CD14-positive monocyte (primary cell): ENCODE measurements around the gene ST3GAL3. TPM values are rescaled to one million over a fixed set of nuclear protein-coding genes. Genes with fewer than 3 reads are reported as not detected.
A peak's percentile ranks its signal among the peaks of the same experiment; 100 is the strongest.
"Not testable (repeated sequence)": the region's sequence is repeated elsewhere in the genome, so short reads cannot be mapped to it uniquely, and the experiment has no call there.

Source experiments
- DNase-seq, 3 donors: peaks; one replicate each; pipeline ENCODE4 v3.0.0-alpha.2; 2011 to 2022
- H2AFZ ChIP-seq: 2 replicates; pipeline ENCODE4 v1.6.0; 2012; ENCODE audit warnings: mild to moderate bottlenecking, low read depth, low read length, inconsistent platforms; ENCODE audit not compliant: insufficient read depth, poor library complexity, severe bottlenecking
- H3K27ac ChIP-seq, 2 donors: 1 replicate in 1 of 2; 2 replicates in 1 of 2; pipeline ENCODE4 v1.5.1; 2012 to 2013; ENCODE audit warnings: low read length in 2 of 2, control low read depth in 1 of 2, inconsistent platforms in 1 of 2, low read depth in 1 of 2, mild to moderate bottlenecking in 1 of 2
- H3K27me3 ChIP-seq, 2 donors: one replicate each; pipeline versions ENCODE4 v1.6.0 to v1.6.1; 2011 to 2013; ENCODE audit warnings: low read length in 2 of 2; ENCODE audit not compliant: control insufficient read depth in 2 of 2, insufficient read depth in 2 of 2
- H3K36me3 ChIP-seq, 2 donors: replicated peaks in 1 of 2; 1 replicate in 1 of 2; 2 replicates in 1 of 2; pipeline versions ENCODE4 v1.5.1 to v1.6.1; 2012 to 2013; ENCODE audit warnings: low read length in 2 of 2, control low read depth in 1 of 2, inconsistent platforms in 1 of 2, mild to moderate bottlenecking in 1 of 2; ENCODE audit not compliant: insufficient read depth in 2 of 2, control insufficient read depth in 1 of 2
- H3K4me1 ChIP-seq, 2 donors: 1 replicate in 1 of 2; 2 replicates in 1 of 2; pipeline versions ENCODE4 v1.5.1 to v1.6.1; 2012 to 2013; ENCODE audit warnings: low read length in 2 of 2, control low read depth in 1 of 2, inconsistent platforms in 1 of 2, mild to moderate bottlenecking in 1 of 2, moderate library complexity in 1 of 2; ENCODE audit not compliant: insufficient read depth in 2 of 2, control insufficient read depth in 1 of 2
- H3K4me2 ChIP-seq: replicated peaks from 2 replicates; pipeline ENCODE3; 2012; ENCODE audit warnings: low read length, moderate library complexity, mild to moderate bottlenecking; ENCODE audit not compliant: poor library complexity, severe bottlenecking; ENCODE audit errors: extremely low read depth
- H3K4me3 ChIP-seq, 3 experiments: fragments of 200-600 bp in 1 of 3; sonication (generic) in 1 of 3; replicated peaks in 1 of 3; 1 replicate in 2 of 3; 2 replicates in 1 of 3; pipeline ENCODE4 v1.5.1; 2011 to 2013; ENCODE audit warnings: low read length in 3 of 3, mild to moderate bottlenecking in 3 of 3, control low read depth in 2 of 3, low read depth in 2 of 3, inconsistent platforms in 1 of 3, moderate library complexity in 1 of 3
- H3K79me2 ChIP-seq: 2 replicates; pipeline ENCODE4 v1.6.0; 2012; ENCODE audit warnings: mild to moderate bottlenecking, control low read depth, inconsistent platforms, low read length, moderate library complexity; ENCODE audit not compliant: insufficient read depth
- H3K9ac ChIP-seq: 2 replicates; pipeline ENCODE4 v1.6.0; 2017; ENCODE audit warnings: low read length, mild to moderate bottlenecking; ENCODE audit not compliant: insufficient read depth, poor library complexity, severe bottlenecking
- H3K9me3 ChIP-seq, 2 donors: replicated peaks in 1 of 2; 1 replicate in 1 of 2; 2 replicates in 1 of 2; pipeline versions ENCODE4 v1.5.1 to v1.6.1; 2012 to 2013; ENCODE audit warnings: low read length in 2 of 2, control low read depth in 1 of 2; ENCODE audit not compliant: control insufficient read depth in 1 of 2, insufficient read depth in 1 of 2
- H4K20me1 ChIP-seq: 2 replicates; pipeline ENCODE4 v1.6.0; 2012; ENCODE audit warnings: mild to moderate bottlenecking, low read length, control low read depth, moderate library complexity; ENCODE audit not compliant: insufficient read depth
- H3K27ac Mint-ChIP-seq, 7 donors: one replicate each; pipeline ENCODE4 v1.8.0; 2020; ENCODE audit warnings: mild to moderate bottlenecking in 7 of 7, mixed read lengths in 7 of 7, moderate library complexity in 6 of 7, inconsistent platforms in 2 of 7
- H3K27me3 Mint-ChIP-seq, 3 donors: one replicate each; pipeline ENCODE4 v1.8.0; 2021 to 2022; ENCODE audit warnings: low read depth in 3 of 3, mild to moderate bottlenecking in 3 of 3, mixed read lengths in 3 of 3, moderate library complexity in 3 of 3, inconsistent platforms in 1 of 3
- H3K36me3 Mint-ChIP-seq, 2 donors: one replicate each; pipeline ENCODE4 v1.8.0; 2020; ENCODE audit warnings: mixed read lengths in 2 of 2, inconsistent platforms in 1 of 2, mild to moderate bottlenecking in 1 of 2
- H3K4me1 Mint-ChIP-seq: one replicate; pipeline ENCODE4 v1.8.0; 2020; ENCODE audit warnings: mild to moderate bottlenecking, mixed read lengths
- H3K4me3 Mint-ChIP-seq, 2 donors: one replicate each; pipeline ENCODE4 v1.8.0; 2020; ENCODE audit warnings: mild to moderate bottlenecking in 2 of 2, mixed read lengths in 2 of 2, moderate library complexity in 1 of 2
- H3K9me3 Mint-ChIP-seq, 7 donors: one replicate each; pipeline ENCODE4 v1.8.0; 2020 to 2022; ENCODE audit warnings: mixed read lengths in 7 of 7, mild to moderate bottlenecking in 6 of 7, moderate library complexity in 6 of 7, inconsistent platforms in 2 of 7
- CTCF ChIP-seq: fragments of 200-600 bp; IDR thresholded peaks from one replicate; pipeline ENCODE4 v1.8.0; 2022; ENCODE audit warnings: antibody characterized with exemption, mild to moderate bottlenecking
- WGBS: methylation state at CpG from one replicate; pipeline ENCODE4 v1.1.5; 2013; ENCODE audit warnings: missing lambda C conversion rate; ENCODE audit not compliant: insufficient coverage; 5-methylcytosine and 5-hydroxymethylcytosine counted together
- intact Hi-C, 2 donors: fragments of 100-400 bp; cut with micrococcal nuclease; formaldehyde crosslinking; loops; one replicate each; pipeline versions ENCODE4 v1.15.0 to v1.15.1; 2023
- polyA plus RNA-seq, 3 donors: library from polyadenylated mRNA; depleted of rRNA in 1 of 3; unstranded in 2 of 3; stranded (reverse) in 1 of 3; fragments of 300-500 nt in 2 of 3; fragments of >200 nt in 1 of 3; fragmentation: Illumina TruSeq in 2 of 3; gene quantifications; 1 replicate in 2 of 3; 2 replicates in 1 of 3; pipeline ENCODE4 v1.2.3, GENCODE V29; 2012 to 2021

The ST3GAL3 gene
- polyA plus RNA-seq, 3 donors, result 1.6 to 4.5 (median 2.1) TPM

DNA sequence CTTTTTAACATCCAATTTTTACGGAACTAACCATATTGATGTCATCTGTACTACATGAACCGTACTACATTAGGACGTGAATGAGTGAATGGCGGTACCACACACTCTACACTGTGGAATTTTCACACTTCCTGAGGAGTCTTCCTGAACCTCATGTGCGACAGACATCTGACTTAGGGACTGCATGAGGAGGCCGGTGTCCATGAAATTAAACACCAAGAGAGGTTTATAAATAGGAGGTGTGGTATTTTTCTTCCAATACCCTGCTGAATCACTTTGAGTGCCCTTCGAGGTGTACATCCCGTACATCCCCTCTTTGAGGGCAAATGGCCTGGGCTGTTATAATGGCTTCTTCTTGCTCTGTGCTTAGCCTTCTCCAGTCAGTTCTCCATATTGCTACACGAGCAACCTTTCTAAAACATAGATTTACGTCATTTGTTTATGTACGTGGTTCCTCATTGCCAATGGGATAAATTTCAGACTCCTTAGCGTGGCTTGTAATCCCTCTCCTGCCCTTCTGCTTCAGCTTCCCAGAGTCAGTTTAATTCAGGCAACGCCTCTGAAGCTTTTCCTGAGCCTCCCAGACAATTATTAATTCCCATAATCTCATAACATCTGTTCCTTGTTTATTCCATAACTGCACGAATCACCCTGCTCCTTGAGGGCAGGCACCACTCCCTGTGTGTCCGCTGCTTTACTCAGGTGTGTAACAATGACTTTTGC is 9.4 kb downstream of the ST3GAL3 start:
- no peak overlapping the region for H3K9ac ChIP-seq
- Mint-ChIP-seq H3K9me3 (no peaks in the 10 kb centered on the region), H3K27ac (peak overlapping the region in 3 of 7 donors; percentile 7 to 57 (median 42)), H3K27me3 (no peaks in the 10 kb centered on the region), H3K4me3 (no peak overlapping the region), H3K36me3 (peaks cover 0 to 5% of the 10 kb centered on the region in 2 donors), H3K4me1 (peaks cover 1% of the 10 kb centered on the region)
- H3K4me1 ChIP-seq, result no peaks in the 10 kb centered on the region
- H3K4me2 ChIP-seq, result no peak overlapping the region
- H3K79me2 ChIP-seq, result peaks cover 49% of the 10 kb centered on the region
- no peaks in the 10 kb centered on the region for H4K20me1 ChIP-seq
- intact Hi-C loops, result no loop called here
- H3K4me3 ChIP-seq, result no peak overlapping the region
- H3K9me3 ChIP-seq, result no peaks in the 10 kb centered on the region
- TF ChIP-seq CTCF, result no peak
- no peak for DNase-seq
- no peak overlapping the region for H2AFZ ChIP-seq
- 96% methylated on average over 5 of the region's 15 CpGs for whole genome bisulfite sequencing
- H3K36me3 ChIP-seq, result no peaks in the 10 kb centered on the region
- H3K27me3 ChIP-seq, result no peaks in the 10 kb centered on the region
- H3K27ac ChIP-seq, result no peak overlapping the region

GRCh38 chr1:43719063-43719462 is 11.7 kb downstream of the ST3GAL3 start:
- H3K9ac ChIP-seq, result no peak overlapping the region
- no peaks in the 10 kb centered on the region for H3K27me3 ChIP-seq
- no peak overlapping the region for H3K27ac ChIP-seq
- intact Hi-C loops, result no loop called here
- H3K4me3 ChIP-seq, result no peak overlapping the region
- WGBS, result 100% methylated on average over 5 of the region's 6 CpGs
- no peak for DNase-seq
- peaks cover 31% of the 10 kb centered on the region for H3K79me2 ChIP-seq
- no peak overlapping the region for H3K4me2 ChIP-seq
- Mint-ChIP-seq H3K27ac (peak overlapping the region in 2 of 7 donors; percentile 10 to 31), H3K4me1 (peaks cover 2% of the 10 kb centered on the region), H3K27me3 (no peaks in the 10 kb centered on the region), H3K9me3 (no peaks in the 10 kb centered on the region), H3K4me3 (no peak overlapping the region), H3K36me3 (peaks cover 2 to 5% of the 10 kb centered on the region in 2 donors)
- H4K20me1 ChIP-seq, result no peaks in the 10 kb centered on the region
- H2AFZ ChIP-seq, result no peak overlapping the region
- H3K9me3 ChIP-seq, result no peaks in the 10 kb centered on the region
- TF ChIP-seq CTCF, result no peak
- no peaks in the 10 kb centered on the region for H3K36me3 ChIP-seq
- H3K4me1 ChIP-seq, result no peaks in the 10 kb centered on the region

DNA sequence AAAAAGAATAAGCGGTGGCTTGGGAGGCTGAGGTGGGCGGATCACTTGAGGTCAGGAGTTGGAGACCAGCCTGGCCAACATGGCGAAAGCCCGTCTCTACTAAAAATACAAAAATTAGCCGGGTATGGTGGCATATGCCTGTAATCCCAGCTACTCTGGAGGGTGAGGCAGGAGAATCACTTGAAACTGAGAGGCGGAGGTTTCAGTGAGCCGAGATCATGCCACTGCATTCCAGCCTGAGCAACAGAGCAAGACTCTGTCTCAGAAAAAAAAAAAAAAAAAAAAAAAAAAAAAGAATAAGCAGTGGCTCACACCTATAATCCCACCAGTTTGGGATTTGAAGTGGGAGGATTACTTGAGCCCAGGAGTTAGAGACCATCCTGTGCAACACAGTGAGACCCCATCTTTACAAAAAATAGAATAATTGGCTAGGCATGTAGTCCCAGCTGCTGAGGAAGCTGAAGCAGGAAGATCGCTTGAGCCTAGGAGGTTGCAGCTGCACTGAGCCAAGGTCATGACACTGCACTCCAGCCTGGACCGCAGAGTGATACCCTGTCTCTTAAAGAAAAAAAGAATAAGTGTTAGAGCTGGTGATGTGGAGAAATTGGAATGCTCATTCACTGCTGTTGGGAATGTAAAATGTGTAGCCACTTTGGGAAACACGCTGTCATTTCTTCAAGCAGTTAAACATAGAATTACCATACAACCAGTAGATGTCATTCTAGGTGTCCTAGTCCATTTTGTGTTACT is 12.5 kb downstream of the ST3GAL3 start:
- H3K27me3 Mint-ChIP-seq, H3K4me1 Mint-ChIP-seq, H3K9me3 ChIP-seq, H3K27ac ChIP-seq, H3K36me3 ChIP-seq, H3K4me1 ChIP-seq, H3K4me3 ChIP-seq, H3K9me3 Mint-ChIP-seq, intact Hi-C loops, H3K4me2 ChIP-seq, H3K27me3 ChIP-seq, H3K9ac ChIP-seq, H2AFZ ChIP-seq, H3K36me3 Mint-ChIP-seq, H3K4me3 Mint-ChIP-seq, DNase-seq, H4K20me1 ChIP-seq: not testable (repeated sequence)
- H3K27ac Mint-ChIP-seq, result peak overlapping the region in 1 of 7 donors; percentile 31
- H3K79me2 ChIP-seq, result peaks cover 27% of the 10 kb centered on the region
- WGBS, result 86% methylated on average over 7 of the region's 10 CpGs
